HepG2 (cell line): Measurements from ENCODE around the gene LRP5. TPM values are rescaled to one million over a fixed set of nuclear protein-coding genes. Genes with fewer than 3 reads are reported as not detected.

Experiments used
- BCL6 ChIP-seq: IDR thresholded peaks from 2 replicates; pipeline ENCODE4 v1.6.1; 2016; ENCODE audit warnings: missing genetic modification reagents, missing compliant biosample characterization
- CERS6 ChIP-seq: sonication (generic); formaldehyde crosslinking; IDR thresholded peaks from 2 replicates; pipeline ENCODE4 v1.5.0; 2020; ENCODE audit warnings: missing genetic modification reagents
- CREBL2 ChIP-seq: sonication (generic); formaldehyde crosslinking; IDR thresholded peaks from 2 replicates; pipeline ENCODE4 v1.8.1; 2023; ENCODE audit warnings: missing genetic modification reagents, mild to moderate bottlenecking, borderline replicate concordance
- GZF1 ChIP-seq: sonication (generic); formaldehyde crosslinking; IDR thresholded peaks from 2 replicates; pipeline ENCODE4 v1.5.1; 2020; ENCODE audit warnings: mild to moderate bottlenecking, missing genetic modification reagents
- HINFP ChIP-seq: sonication (generic); formaldehyde crosslinking; IDR thresholded peaks from 2 replicates; pipeline ENCODE4 v1.4.0; 2020; ENCODE audit warnings: low read depth, mild to moderate bottlenecking, missing genetic modification reagents
- HOXA5 ChIP-seq: sonication (generic); formaldehyde crosslinking; IDR thresholded peaks from 2 replicates; pipeline ENCODE4 v1.4.0; 2020; ENCODE audit warnings: missing genetic modification reagents
- NFKBIZ ChIP-seq: IDR thresholded peaks from 2 replicates; pipeline ENCODE4 v1.6.1; 2018; ENCODE audit warnings: missing genetic modification reagents, missing compliant biosample characterization
- PTBP1 ChIP-seq: fragments of 200-400 bp; formaldehyde crosslinking; IDR thresholded peaks from 2 replicates; pipeline ENCODE4 v1.6.1; 2018; ENCODE audit warnings: low read length, low read depth; ENCODE audit not compliant: poor library complexity, severe bottlenecking
- RARA ChIP-seq: IDR thresholded peaks from 2 replicates; pipeline ENCODE4 v1.6.1; 2016; ENCODE audit warnings: missing genetic modification reagents, missing compliant biosample characterization
- SKI ChIP-seq: fragments of 450-650 bp; IDR thresholded peaks from one replicate; pipeline ENCODE4 v1.6.1; 2018; ENCODE audit warnings: mild to moderate bottlenecking; ENCODE audit not compliant: partially characterized antibody
- SNAPC4 ChIP-seq: sonication (generic); formaldehyde crosslinking; IDR thresholded peaks from 2 replicates; pipeline ENCODE4 v1.4.0; 2020; ENCODE audit warnings: mild to moderate bottlenecking, missing genetic modification reagents
- ZNF326 ChIP-seq: sonication (generic); formaldehyde crosslinking; IDR thresholded peaks from 2 replicates; pipeline ENCODE4 v1.4.0; 2020; ENCODE audit warnings: missing genetic modification reagents, borderline replicate concordance
- ZNF383 ChIP-seq: sonication (generic); formaldehyde crosslinking; IDR thresholded peaks from 2 replicates; pipeline ENCODE4 v1.4.0; 2020; ENCODE audit warnings: missing genetic modification reagents, mild to moderate bottlenecking, borderline replicate concordance
- ZNF547 ChIP-seq: sonication (generic); formaldehyde crosslinking; IDR thresholded peaks from 2 replicates; pipeline ENCODE4 v1.5.1; 2020; ENCODE audit warnings: mild to moderate bottlenecking, missing genetic modification reagents
- ZNF619 ChIP-seq: sonication (generic); formaldehyde crosslinking; IDR thresholded peaks from 2 replicates; pipeline ENCODE4 v1.4.0; 2020; ENCODE audit warnings: mild to moderate bottlenecking, missing genetic modification reagents
- ZNF784 ChIP-seq: sonication (generic); formaldehyde crosslinking; IDR thresholded peaks from 2 replicates; pipeline ENCODE4 v1.5.1; 2020; ENCODE audit warnings: missing genetic modification reagents, mild to moderate bottlenecking, borderline replicate concordance
- ZNF790 ChIP-seq: sonication (generic); formaldehyde crosslinking; IDR thresholded peaks from 2 replicates; pipeline ENCODE4 v1.8.0; 2022; ENCODE audit warnings: missing genetic modification reagents, mild to moderate bottlenecking, borderline replicate concordance
- polyA plus RNA-seq, 8 experiments: library from polyadenylated mRNA; depleted of rRNA in 3 of 8; stranded (reverse) in 7 of 8; unstranded in 1 of 8; fragments of >200 nt; fragmentation: Illumina TruSeq in 4 of 8; extraction: Trizol in 4 of 8; gene quantifications; 2 replicates each; pipeline versions ENCODE4 v1.2.1 to v1.2.3, GENCODE V29; 2011 to 2016; ENCODE audit warnings: low read depth in 4 of 8, missing spikeins in 1 of 8, mixed read lengths in 1 of 8; ENCODE audit not compliant: insufficient read depth in 1 of 8
- total RNA-seq, 5 experiments: library from RNA; depleted of rRNA; stranded (reverse); fragments of >200 nt; fragmentation: Illumina TruSeq; extraction: Trizol; gene quantifications; 2 replicates each; pipeline ENCODE4 v1.2.3, GENCODE V29; 2016; ENCODE audit warnings: low read depth in 1 of 5
- TF ChIP-seq, protein P1 (sequence below): sonication (generic); formaldehyde crosslinking; IDR thresholded peaks from 2 replicates; pipeline ENCODE4 v1.9.0; 2021; ENCODE audit warnings: missing genetic modification reagents, mild to moderate bottlenecking, borderline replicate concordance
- TF ChIP-seq, protein P2 (sequence below): sonication (generic); formaldehyde crosslinking; IDR thresholded peaks from 2 replicates; pipeline ENCODE4 v1.8.0; 2022; ENCODE audit warnings: mild to moderate bottlenecking, missing genetic modification reagents; ENCODE audit not compliant: insufficient replicate concordance

The LRP5 gene
- total and polyA plus RNA-seq, 2 of the 13 experiments (the other 11 are each of a cell fraction or from before 2014, with no cell fraction given), result 40.4 to 64.0 TPM

GRCh38 chr11:68302670-68303069, 9.7 kb upstream of the LRP5 start (continued):
- TF ChIP-seq SNAPC4 (no peak), PTBP1 (no peak), GZF1 (CRISPR knock-in tag) (no peak), ZNF547 (no peak), NFKBIZ (CRISPR knock-in tag) (no peak), CREBL2 (CRISPR knock-in tag) (no peak), ZNF383 (CRISPR knock-in tag) (no peak), RARA (no peak), SKI (no peak), ZNF619 (CRISPR knock-in tag) (no peak), HINFP (CRISPR knock-in tag) (no peak), ZNF790 (CRISPR knock-in tag) (no peak), ZNF784 (no peak), HOXA5 (CRISPR knock-in tag) (no peak), ZNF326 (CRISPR knock-in tag) (no peak), CERS6 (no peak), BCL6 (no peak)
- TF ChIP-seq, protein P1, sequence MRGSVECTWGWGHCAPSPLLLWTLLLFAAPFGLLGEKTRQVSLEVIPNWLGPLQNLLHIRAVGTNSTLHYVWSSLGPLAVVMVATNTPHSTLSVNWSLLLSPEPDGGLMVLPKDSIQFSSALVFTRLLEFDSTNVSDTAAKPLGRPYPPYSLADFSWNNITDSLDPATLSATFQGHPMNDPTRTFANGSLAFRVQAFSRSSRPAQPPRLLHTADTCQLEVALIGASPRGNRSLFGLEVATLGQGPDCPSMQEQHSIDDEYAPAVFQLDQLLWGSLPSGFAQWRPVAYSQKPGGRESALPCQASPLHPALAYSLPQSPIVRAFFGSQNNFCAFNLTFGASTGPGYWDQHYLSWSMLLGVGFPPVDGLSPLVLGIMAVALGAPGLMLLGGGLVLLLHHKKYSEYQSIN, result no peak
- TF ChIP-seq, protein P2, sequence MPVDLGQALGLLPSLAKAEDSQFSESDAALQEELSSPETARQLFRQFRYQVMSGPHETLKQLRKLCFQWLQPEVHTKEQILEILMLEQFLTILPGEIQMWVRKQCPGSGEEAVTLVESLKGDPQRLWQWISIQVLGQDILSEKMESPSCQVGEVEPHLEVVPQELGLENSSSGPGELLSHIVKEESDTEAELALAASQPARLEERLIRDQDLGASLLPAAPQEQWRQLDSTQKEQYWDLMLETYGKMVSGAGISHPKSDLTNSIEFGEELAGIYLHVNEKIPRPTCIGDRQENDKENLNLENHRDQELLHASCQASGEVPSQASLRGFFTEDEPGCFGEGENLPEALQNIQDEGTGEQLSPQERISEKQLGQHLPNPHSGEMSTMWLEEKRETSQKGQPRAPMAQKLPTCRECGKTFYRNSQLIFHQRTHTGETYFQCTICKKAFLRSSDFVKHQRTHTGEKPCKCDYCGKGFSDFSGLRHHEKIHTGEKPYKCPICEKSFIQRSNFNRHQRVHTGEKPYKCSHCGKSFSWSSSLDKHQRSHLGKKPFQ (CRISPR knock-in tag), result no peak
